Esophagus squamous epithelium (tissue), 4 donors: ENCODE results near the gene PP2D1.

ENCODE experiments used
- POLR2A ChIP-seq, 4 donors: fragments of 450-650 bp; IDR thresholded peaks; one replicate each; pipeline ENCODE4 v1.6.1; 2017; ENCODE audit warnings: antibody characterized with exemption in 4 of 4, mild to moderate bottlenecking in 4 of 4, moderate library complexity in 3 of 4
- TF ChIP-seq, protein P1 (sequence below), 6 experiments: fragments of 450-650 bp in 4 of 6; fragments of 200-600 bp in 2 of 6; sonication (generic) in 2 of 6; IDR thresholded peaks; one replicate each; pipeline ENCODE4 v1.5.1; 2016 to 2019; ENCODE audit warnings: antibody characterized with exemption in 6 of 6, mild to moderate bottlenecking in 4 of 6, moderate library complexity in 4 of 6

DNA sequence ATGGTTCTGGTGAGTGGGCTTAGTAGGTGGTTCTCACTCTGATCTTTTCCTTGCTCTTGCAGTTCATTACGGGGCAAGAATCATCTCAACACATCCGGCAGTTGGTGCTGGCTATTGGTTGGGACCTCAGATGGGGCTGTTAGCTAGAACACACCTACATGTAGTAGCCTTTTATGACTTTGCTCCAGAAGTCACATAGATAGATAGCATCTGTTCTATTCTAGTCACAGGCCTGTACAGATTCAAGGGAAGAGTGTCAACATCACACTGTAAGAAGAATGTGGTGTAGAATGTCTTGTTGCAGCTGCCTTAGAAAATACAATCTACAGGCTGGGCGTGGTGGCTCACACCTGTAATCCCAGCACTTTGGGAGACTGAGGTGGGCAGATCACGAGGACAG, 50.1 kb downstream of the PP2D1 start:
- TF ChIP-seq, protein P1, sequence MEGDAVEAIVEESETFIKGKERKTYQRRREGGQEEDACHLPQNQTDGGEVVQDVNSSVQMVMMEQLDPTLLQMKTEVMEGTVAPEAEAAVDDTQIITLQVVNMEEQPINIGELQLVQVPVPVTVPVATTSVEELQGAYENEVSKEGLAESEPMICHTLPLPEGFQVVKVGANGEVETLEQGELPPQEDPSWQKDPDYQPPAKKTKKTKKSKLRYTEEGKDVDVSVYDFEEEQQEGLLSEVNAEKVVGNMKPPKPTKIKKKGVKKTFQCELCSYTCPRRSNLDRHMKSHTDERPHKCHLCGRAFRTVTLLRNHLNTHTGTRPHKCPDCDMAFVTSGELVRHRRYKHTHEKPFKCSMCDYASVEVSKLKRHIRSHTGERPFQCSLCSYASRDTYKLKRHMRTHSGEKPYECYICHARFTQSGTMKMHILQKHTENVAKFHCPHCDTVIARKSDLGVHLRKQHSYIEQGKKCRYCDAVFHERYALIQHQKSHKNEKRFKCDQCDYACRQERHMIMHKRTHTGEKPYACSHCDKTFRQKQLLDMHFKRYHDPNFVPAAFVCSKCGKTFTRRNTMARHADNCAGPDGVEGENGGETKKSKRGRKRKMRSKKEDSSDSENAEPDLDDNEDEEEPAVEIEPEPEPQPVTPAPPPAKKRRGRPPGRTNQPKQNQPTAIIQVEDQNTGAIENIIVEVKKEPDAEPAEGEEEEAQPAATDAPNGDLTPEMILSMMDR (IDR thresholded peaks at IDR 0.05): no peak
- TF ChIP-seq POLR2A (IDR thresholded peaks at IDR 0.05): no peak
